Measurements from ENCODE around the gene MUC12.
"Not testable (repeated sequence)": the region's sequence is repeated elsewhere in the genome, so short reads cannot be mapped to it uniquely, and the experiment has no call there.

MUC12 gene

DNA sequence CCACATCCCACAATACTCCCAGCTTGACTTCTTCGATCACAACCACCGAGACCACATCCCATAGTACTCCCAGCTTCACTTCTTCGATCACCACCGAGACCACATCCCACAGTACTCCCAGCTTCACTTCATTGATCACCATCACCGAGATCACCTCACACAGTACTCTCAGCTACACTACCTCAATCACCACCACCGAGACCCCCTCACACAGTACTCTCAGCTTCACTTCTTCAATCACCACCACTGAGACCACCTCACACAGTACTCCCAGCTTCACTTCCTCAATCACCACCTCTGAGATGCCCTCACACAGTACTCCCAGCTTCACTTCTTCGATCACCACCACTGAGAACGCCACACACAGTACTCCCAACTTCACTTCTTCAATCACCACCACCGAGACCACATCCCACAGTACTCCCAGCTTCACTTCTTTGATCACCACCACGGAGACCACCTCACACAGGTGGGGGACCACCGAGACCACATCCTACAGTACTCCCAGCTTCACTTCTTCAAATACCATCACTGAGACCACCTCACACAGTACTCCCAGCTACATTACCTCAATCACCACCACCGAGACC lies 11.4 kb upstream of the MUC12 start:
- DNase-seq, result no peak

DNA sequence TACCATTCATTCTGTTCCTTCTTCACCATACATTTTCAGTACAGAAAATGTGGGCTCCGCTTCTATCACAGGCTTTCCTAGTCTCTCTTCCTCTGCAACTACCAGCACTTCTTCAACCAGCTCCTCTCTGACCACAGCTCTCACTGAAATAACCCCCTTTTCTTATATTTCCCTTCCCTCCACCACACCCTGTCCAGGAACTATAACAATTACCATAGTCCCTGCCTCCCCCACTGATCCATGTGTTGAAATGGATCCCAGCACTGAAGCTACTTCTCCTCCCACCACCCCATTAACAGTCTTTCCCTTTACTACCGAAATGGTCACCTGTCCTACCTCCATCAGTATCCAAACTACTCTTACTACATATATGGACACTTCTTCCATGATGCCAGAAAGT lies 9.5 kb upstream of the MUC12 start:
- no peak for DNase-seq

DNA sequence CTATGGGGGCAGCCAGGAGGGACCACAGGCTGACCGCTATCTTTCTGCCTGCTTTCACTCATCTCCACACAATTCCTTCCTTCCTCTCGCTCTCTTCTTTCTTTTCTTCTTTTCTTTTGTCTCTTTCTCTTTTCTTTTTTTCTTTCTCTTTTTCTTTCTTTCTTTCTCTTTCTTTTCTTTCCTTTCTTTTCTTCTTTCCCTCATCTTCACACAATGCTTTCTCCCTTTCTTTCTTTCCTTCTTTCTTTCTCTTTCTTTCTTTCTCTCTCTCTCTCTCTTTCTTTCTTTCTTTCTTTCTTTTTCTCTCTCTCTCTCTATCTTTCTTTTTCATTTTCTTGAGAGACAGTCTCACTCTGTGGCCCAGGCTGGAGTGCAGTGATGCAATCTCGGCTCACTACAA lies 6.8 kb upstream of the MUC12 start:
- DNase-seq, result no peak

- no peak for DNase-seq
These were observed 6.0 kb upstream of the MUC12 start for GRCh38 chr7:100963386-100963785.

GRCh38 chr7:100963874-100964273 lies 5.5 kb upstream of the MUC12 start:
- DNase-seq, result no peak

- DNase-seq, result no peak
These were observed 4.7 kb upstream of the MUC12 start for GRCh38 chr7:100964630-100965029.

- no peak for DNase-seq
These were observed 4.2 kb upstream of the MUC12 start for GRCh38 chr7:100965045-100965722.

DNA sequence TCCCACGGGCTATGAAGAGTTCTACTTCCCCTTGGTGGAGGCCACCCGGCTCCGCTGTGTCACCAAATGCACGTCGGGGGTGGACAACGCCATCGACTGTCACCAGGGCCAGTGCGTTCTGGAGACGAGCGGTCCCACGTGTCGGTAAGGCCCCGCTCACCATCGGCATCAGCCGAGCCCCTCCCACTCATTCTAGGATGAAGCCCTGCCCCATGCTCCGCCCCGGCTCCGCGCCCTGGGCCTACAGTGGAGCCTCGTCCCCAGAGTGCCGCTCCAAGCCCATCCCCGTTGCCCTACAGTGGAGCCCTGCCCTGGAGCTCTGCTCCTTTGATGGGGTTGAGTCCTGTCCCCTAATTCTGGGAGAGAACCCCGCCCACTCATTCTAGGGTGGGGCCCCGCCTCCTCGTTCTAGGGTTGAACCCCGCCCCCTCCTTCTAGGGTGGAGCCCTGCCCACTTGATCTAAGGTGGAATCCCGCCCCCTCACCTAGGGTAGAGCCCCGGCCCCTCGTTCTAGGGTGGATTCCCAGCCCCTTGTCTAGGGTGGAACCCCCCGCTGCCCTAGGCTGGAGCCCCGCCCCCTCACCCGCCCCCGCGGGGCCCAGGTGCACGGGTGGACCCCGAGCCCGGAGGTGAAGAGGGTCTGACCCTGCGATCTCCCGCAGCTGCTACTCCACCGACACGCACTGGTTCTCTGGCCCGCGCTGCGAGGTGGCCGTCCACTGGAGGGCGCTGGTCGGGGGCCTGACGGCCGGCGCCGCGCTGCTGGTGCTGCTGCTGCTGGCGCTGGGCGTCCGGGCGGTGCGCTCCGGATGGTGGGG lies 3.4 kb upstream of the MUC12 start:
- DNase-seq, result no peak

GRCh38 chr7:100966542-100967291 lies 2.6 kb upstream of the MUC12 start:
- no peak for DNase-seq

DNA sequence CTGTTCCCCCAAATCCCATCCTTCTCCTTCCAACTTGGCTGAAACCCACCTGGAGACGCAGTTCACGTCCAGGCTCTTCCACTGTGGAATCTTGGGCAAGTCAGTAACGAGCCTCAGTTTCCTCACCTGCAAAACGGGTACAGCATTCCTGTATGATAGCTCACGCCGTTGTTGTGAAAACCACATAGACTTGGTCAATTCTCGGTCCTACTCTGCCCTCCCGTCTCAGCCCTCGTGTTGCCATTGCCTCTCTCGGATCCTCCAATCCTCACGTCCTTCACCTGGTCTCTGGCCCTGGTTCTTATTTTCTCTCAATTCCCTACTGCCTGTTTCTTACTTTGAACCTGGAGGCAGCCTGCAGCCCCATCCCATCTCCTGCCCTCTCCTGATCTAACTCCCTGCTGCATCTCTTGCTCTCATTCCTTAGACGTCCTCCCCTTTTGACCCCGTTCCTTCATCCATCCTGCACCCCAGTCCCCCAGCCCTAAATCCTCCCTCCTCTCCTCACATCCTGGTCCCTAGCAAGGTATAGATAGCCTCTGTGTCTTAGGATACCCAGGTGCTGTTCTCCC lies 2.0 kb upstream of the MUC12 start:
- no peak for DNase-seq

DNA sequence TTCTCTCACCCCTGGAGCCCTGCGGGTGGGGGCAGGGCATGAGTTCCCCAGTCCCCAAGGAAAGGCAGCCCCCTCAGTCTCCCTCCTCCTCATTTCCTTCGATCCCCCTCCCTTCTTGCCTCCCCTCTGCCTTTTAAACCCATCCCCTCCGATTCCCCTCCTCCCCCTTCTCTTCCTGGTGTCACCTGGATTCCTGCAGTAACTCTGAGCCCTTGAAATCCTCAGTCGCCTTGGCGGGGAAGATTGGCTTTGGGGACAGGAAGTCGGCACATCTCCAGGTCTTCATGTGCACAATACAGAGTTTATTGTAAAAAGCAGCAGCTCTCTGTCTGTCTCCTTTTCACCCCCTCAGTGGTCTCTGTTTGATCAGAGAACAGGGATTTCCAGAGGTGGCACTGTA lies 1.3 kb upstream of the MUC12 start:
- DNase-seq, result no peak

DNA sequence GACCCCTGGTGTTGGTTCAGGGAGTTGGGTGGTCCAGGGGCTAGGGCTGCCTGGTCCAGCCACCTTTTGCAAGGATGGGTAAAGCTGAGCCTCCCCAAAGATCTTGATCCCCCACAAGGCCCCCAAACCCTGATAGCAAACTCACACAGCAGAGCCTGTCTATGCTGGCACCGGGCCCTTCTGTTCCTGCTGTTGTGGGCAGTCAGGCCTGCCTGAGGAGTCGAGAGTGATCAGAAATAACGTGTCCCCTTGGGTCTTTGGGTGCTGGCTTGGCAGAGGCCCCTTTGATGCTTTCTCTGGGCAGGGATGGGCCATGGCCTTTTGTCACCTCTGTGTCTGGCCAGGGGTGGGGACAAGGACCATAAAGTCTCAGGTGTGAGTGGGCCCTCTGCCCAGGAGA lies 715 bp upstream of the MUC12 start:
- DNase-seq, result no peak

GRCh38 chr7:100971111-100972001 lies 2.0 kb downstream of the MUC12 start:
- no peak for DNase-seq

- no peak for DNase-seq
These were observed 2.6 kb downstream of the MUC12 start for GRCh38 chr7:100972002-100972347.

DNA sequence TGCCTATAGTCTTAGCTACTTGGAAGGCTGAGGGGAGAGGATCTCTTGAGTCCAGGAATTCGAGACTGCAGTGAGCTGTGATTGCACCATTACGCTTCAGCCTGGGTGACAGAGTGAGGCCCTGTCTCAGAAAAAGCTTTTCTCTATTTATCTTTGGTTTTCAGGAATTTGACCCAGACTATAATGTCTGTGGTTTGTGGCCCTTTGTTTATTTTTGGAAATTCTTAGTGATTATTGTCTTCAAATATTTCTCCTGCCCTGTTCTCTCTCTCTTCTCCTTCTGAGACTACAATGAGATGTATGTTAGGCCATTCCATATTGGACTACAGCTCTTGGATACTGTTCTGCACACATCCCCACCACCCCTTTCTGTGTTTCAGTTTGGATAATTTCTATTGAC lies 4.7 kb downstream of the MUC12 start:
- DNase-seq, result no peak

DNA sequence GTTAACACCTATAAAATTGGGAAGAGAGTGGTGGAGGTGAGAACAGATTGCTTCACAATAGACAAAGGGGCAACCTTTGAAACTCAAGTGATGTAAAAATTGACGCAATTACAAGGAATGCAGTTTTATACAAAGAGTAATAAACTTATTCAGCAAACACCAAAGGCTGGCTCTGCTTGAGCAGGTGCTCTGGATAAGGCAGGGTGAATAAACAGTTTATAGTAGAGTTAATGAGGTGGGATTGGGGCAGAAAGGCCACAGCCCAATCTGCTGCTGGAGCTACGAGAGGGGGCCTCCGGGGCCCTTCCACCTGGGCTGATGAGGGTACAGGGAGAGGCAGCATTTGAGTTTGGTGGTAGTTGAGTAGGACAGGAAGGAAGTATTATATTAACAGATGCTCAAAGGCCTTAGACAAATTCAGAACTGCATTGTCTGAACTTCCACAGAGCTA lies 6.0 kb downstream of the MUC12 start:
- no peak for DNase-seq

DNA sequence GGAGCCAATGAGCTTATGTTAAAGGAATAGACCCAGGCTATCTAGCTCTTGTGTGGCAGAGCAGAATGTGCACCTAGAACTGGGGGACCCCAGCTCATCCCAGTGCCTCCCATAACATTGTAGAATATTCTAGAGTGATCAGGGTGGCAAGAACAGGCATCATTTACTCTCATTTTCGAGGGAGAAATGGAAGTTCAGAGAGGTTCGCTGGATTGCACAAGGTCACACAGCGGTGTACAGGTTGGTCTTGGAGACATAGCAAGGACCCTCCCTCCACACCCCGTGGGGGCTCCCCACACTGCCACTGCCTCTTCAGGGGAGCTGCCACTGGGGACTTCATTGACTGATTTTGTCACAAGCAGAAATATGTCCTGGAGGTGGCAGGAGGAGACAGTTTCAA lies 8.9 kb downstream of the MUC12 start:
- no peak for DNase-seq

DNA sequence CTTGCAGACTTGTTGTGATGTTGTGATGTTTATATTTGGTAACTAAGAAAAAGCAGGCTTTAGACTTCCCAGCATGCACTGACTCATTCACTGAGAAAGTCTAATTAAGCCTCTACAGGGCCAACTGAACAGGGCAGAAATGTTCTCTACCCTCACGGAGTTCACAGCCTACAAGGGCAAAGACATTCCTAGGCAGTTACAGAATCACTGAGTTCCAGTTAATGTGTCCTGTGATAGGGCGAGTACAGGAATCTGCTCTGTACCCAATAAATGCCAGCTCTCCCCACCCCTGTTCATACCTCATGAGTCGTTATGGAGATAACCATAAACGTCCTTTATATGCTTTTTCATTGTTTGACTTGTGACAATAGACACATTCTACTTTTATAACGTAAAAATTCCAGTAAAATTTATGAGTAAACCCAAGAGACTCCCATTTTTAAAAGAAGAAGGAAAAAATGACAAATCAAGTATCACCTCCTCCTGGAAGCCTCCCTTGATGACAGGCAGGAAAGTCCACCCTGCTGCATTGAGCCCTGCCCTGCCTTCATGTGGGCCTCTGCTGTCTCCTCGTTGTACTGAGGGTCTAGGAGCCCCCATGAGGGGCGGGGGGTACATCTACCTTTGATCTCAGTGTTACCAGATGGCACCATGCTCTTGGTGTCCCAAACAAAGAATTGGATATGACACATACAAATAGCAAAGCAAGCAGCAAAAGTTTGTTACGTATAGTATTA lies 14.3 kb downstream of the MUC12 start:
- no peak for DNase-seq

DNA sequence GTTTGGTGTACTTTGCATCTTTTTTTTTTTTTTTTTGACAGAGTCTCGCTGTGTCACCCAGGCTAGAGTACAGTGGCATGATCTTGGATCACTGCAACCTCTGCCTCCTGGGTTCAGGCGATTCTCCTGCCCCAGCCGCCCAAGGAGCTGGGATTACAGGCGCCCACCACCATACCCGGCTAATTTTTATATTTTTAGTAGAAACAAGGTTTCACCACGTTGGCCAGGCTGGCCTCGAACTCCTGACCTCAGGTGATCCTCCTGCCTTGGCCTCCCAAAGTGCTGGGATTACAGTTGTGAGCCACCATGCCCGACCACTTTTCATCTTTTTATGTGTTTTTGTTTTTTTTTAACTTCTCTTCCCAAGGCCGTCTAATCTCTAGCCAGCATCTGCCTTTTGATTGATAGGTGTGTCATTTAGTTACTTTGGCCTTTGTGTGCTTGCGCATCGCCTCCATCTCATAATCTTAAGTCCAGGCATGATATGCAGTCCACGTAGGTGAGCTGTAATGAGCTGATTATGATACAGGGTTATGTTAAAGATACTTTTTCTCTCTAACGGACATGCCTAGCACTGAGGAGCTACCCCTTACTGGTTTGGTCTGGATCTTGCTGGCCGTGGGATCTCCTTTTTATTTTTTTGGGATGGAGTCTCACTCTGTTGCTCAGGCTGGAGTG lies 15.0 kb downstream of the MUC12 start:
- not testable (repeated sequence) for DNase-seq

DNA sequence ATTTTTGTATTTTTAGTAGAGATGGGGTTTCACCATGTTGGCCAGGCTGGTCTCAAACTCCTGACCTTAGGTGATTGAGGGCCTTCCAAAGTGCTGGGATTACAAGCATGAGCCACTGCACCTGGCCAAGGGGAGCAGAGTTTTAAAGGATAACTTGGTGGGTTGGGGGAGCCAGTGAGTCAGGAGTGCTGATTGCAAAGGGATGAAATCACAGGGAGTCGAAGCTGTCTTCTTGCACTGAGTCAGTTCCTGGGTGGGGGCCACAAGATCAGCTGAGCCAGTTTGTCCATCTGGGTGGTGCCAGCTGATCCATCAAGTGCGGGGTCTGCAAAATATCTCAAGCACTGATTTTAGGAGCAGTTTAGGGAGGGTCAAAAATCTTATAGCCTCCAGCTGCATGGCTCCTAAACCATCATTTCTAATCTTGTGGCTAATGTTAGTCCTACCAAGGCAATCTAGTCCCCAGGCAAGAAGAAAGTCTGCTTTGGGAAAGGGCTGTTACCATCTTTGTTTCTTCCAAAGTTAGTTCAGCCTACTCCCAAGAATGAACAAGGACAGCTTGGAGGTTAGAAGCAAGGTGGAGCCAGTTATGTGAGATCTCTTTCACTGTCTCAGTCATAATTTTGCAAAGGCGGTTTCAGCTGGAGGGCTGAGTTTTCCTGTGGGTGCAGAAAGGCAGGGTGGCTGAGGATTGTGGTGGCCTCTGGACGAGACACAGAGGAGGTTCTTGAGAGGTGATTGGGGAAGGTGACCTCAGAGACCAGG lies 15.8 kb downstream of the MUC12 start:
- not testable (repeated sequence) for DNase-seq

All from midbrain (tissue), 1 donor.